Activated naive CD4-positive, alpha-beta T cell treated with anti-CD3 and anti-CD28 coated beads for 36 hours (primary cell): ENCODE measurements around the gene ITGA8. TPM values are rescaled to one million over a fixed set of nuclear protein-coding genes. Genes with fewer than 3 reads are reported as not detected.
"Not testable (repeated sequence)": the region's sequence is repeated elsewhere in the genome, so short reads cannot be mapped to it uniquely, and the experiment has no call there.

Experiments
- CTCF ChIA-PET: fragments of 350-600 bp; sonication (Branson Sonifier 250); formaldehyde crosslinking; loops from one replicate; lab custom pipeline; 2021; ENCODE audit warnings: antibody characterized with exemption; lab: Charles Lee
- DNase-seq: peaks from one replicate; pipeline ENCODE4 v3.0.0-alpha.2; 2020
- H3K27ac Mint-ChIP-seq: one replicate; pipeline ENCODE4 v1.8.0; 2021; ENCODE audit warnings: mild to moderate bottlenecking, mixed read lengths
- H3K27me3 Mint-ChIP-seq: one replicate; pipeline ENCODE4 v1.8.0; 2021; ENCODE audit warnings: low read depth, mixed read lengths
- H3K36me3 Mint-ChIP-seq: one replicate; pipeline ENCODE4 v1.8.0; 2021; ENCODE audit warnings: low read depth, mixed read lengths
- H3K4me1 Mint-ChIP-seq: one replicate; pipeline ENCODE4 v1.8.0; 2021; ENCODE audit warnings: low read depth, mixed read lengths
- H3K4me3 Mint-ChIP-seq: one replicate; pipeline ENCODE4 v1.8.0; 2021; ENCODE audit warnings: mild to moderate bottlenecking, moderate library complexity, mixed read lengths
- H3K9me3 Mint-ChIP-seq: one replicate; pipeline ENCODE4 v1.8.0; 2021; ENCODE audit warnings: mixed read lengths
- intact Hi-C: fragments of 100-400 bp; cut with micrococcal nuclease; formaldehyde crosslinking; loops from one replicate; pipeline ENCODE4 v1.15.1; 2023
- total RNA-seq, 2 experiments: library from RNA; stranded (reverse); gene quantifications; one replicate each; pipeline ENCODE4 v1.2.3, GENCODE V29; 2021

Gene ITGA8
- total RNA-seq, 2 experiments from 2014 or later = not detected

DNA sequence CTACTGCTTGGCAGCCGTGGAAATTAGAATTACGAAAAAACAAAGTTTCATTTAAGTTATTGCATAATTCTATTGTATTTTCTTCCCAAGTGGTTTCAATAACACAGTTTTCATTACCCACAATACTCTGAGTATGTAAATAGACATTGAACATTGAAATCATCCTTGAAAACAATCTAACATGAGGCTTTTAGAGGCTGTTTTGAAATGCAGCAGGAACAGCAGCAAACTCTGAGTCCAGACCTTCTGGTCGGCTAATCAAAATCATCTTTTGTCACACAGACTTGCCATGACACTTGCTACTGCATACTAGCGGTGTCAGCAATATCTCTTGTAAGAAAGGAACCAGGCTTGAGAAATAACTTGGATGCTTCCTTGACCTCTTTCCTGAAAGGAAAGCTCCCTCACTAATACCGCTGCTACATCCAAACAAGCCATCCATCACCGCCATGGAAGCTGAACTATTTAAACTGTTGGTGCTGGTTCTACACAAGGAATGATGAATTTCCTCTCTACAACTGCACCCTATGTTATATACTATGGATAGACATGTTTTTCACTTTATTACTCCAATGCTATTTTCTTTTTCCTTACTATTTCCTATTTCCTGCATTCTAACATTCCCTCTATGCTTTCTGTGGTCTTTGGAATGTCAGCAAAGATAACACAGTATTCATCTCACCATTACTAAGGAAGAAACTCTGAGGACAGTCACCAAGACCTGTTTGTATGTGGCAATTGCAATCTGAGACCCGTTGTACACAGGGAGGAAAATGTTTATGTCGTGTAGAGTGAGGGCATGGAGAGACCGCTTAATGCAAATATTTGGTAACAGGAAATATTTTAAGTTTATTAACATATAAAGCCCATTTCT lies 130.8 kb downstream of the ITGA8 start:
- H3K27ac Mint-ChIP-seq = no peak overlapping the region
- no peak for DNase-seq
- H3K4me1 Mint-ChIP-seq = no peaks in the 10 kb centered on the region
- intact Hi-C loops = loop anchor here (5.0 to 10.0 kb wide), 3 partner anchors 128 to 154 kb away; partner anchors contain the start of gene ITGA8
- no peaks in the 10 kb centered on the region for H3K36me3 Mint-ChIP-seq
- H3K9me3 Mint-ChIP-seq = no peaks in the 10 kb centered on the region
- H3K27me3 Mint-ChIP-seq = peaks cover 6% of the 10 kb centered on the region
- CTCF ChIA-PET = interaction anchor here (1.2 kb wide), 1 partner anchor 137 kb away, joined by 3 read pairs; no protein-coding TSS in a partner anchor
- H3K4me3 Mint-ChIP-seq = no peak overlapping the region

DNA sequence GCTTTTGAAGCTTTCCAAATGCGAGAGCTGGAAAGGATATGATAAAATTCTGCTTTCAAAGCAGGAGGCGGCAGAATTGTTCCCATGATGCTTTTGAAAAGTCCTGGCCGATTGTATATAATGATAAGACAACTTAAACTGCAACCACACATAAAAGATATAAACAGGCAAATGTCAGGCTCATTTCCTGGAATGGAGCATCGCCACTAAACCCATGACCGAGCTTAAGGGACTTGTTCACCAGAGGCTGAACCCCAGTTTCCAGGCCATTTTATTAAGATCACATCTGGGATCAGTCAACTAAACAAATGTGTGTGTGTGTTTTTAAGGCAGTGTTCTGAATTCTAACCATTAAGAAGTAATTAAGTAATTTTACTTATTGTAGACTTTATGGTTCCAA lies 131.6 kb downstream of the ITGA8 start:
- H3K4me3 Mint-ChIP-seq = no peak overlapping the region
- H3K9me3 Mint-ChIP-seq = no peaks in the 10 kb centered on the region
- no peaks in the 10 kb centered on the region for H3K4me1 Mint-ChIP-seq
- CTCF ChIA-PET = interaction anchor here (1.2 kb wide), 1 partner anchor 138 kb away, joined by 3 read pairs; no protein-coding TSS in a partner anchor
- no peaks in the 10 kb centered on the region for H3K36me3 Mint-ChIP-seq
- DNase-seq = no peak
- H3K27me3 Mint-ChIP-seq = peaks cover 6% of the 10 kb centered on the region
- intact Hi-C loops = loop anchor here (5.0 to 10.0 kb wide), 3 partner anchors 129 to 154 kb away; partner anchors contain the start of gene ITGA8
- no peak overlapping the region for H3K27ac Mint-ChIP-seq

DNA sequence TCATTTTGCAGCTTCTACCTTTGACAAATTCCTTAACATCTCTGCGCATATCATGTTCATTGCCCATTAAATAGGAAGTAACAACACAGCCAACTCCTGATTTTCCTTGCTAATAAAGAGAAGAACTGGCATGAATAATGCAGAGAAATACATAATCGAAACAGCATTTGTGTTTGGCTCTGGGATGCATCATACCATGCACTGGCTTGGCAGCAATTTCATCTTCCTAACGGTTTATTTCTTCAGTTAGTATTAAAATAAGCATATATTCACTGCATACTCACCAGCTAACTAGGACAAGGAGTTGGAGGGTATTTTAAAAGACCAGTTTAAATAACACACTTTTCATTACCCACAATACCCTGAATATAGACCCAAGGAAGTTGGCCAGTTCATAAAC lies 132.5 kb downstream of the ITGA8 start:
- intact Hi-C loops = loop anchor here (5.0 to 10.0 kb wide), 3 partner anchors 130 to 155 kb away; partner anchors contain the start of gene ITGA8
- H3K9me3 Mint-ChIP-seq = no peaks in the 10 kb centered on the region
- no peak for DNase-seq
- peaks cover 6% of the 10 kb centered on the region for H3K27me3 Mint-ChIP-seq
- no peaks in the 10 kb centered on the region for H3K4me1 Mint-ChIP-seq
- no peak overlapping the region for H3K4me3 Mint-ChIP-seq
- no peaks in the 10 kb centered on the region for H3K36me3 Mint-ChIP-seq
- no peak overlapping the region for H3K27ac Mint-ChIP-seq
- CTCF ChIA-PET = interaction anchor here (0.7 kb wide), 1 partner anchor 131 kb away, joined by 3 read pairs; no protein-coding TSS in a partner anchor

GRCh38 chr10:15585303-15585715 lies 134.4 kb downstream of the ITGA8 start:
- Mint-ChIP-seq H3K27ac (no peak overlapping the region), H3K9me3 (peaks cover 3% of the 10 kb centered on the region), H3K27me3 (peaks cover 9% of the 10 kb centered on the region), H3K4me1 (no peaks in the 10 kb centered on the region), H3K4me3 (no peak overlapping the region), H3K36me3 (no peaks in the 10 kb centered on the region)
- CTCF ChIA-PET = interaction anchor here (1.0 to 1.7 kb wide), 4 partner anchors 9 to 61 kb away, joined by 3 to 5 read pairs (median 4); no protein-coding TSS in a partner anchor
- DNase-seq = peak; percentile 64
- intact Hi-C loops = loop anchor here (1.0 to 10.0 kb wide), 4 partner anchors 132 to 239 kb away; partner anchors contain the start of gene ITGA8

- DNase-seq, H3K4me3 Mint-ChIP-seq, H3K36me3 Mint-ChIP-seq, H3K9me3 Mint-ChIP-seq, H3K4me1 Mint-ChIP-seq, H3K27ac Mint-ChIP-seq, CTCF ChIA-PET, H3K27me3 Mint-ChIP-seq: not testable (repeated sequence)
- intact Hi-C loops = loop anchor here (10.0 kb wide), 1 partner anchor 148 kb away; no protein-coding TSS in a partner anchor
Measured at GRCh38 chr10:15582972-15583371, 136.8 kb downstream of the ITGA8 start.

- H3K36me3 Mint-ChIP-seq = no peaks in the 10 kb centered on the region
- intact Hi-C loops = loop anchor here (10.0 kb wide), 1 partner anchor 145 kb away; no protein-coding TSS in a partner anchor
- H3K27me3 Mint-ChIP-seq = peaks cover 10% of the 10 kb centered on the region
- no peak for DNase-seq
- no peak overlapping the region for H3K27ac Mint-ChIP-seq
- CTCF ChIA-PET = interaction anchor here (0.6 kb wide), 1 partner anchor 96 kb away, joined by 3 read pairs; no protein-coding TSS in a partner anchor
- H3K4me3 Mint-ChIP-seq = no peak overlapping the region
- no peaks in the 10 kb centered on the region for H3K4me1 Mint-ChIP-seq
- H3K9me3 Mint-ChIP-seq = peaks cover 3% of the 10 kb centered on the region
Measured at GRCh38 chr10:15579605-15580004, 140.1 kb downstream of the ITGA8 start.

DNA sequence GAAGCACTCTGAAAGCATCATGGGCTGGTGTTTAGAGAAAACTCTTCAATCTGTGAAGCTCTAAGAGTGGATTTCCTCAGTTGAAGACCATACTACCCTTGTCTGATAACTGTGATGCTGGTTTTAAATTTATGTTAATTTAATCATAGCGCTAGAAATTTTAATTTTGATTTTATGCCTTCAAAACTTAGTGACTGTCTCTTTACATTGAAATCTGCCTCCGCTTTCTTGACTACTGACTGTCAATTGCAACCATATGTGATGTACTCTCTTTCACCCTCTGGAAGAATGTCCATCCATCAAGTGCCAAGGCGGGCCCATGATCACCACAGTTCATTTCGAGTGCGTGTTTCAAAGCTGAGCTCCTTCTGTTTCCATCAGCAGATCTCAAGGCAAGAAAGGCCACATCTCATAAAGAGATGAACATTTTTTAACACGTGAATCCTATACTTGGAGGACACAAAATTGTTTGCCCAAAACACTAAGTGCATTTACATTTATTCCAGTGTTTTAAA lies 147.1 kb downstream of the ITGA8 start:
- Mint-ChIP-seq H3K9me3 (no peaks in the 10 kb centered on the region), H3K4me1 (no peaks in the 10 kb centered on the region), H3K27me3 (peaks cover 7% of the 10 kb centered on the region), H3K36me3 (no peaks in the 10 kb centered on the region), H3K27ac (no peak overlapping the region), H3K4me3 (no peak overlapping the region)
- DNase-seq = no peak
- CTCF ChIA-PET = interaction anchor here (1.2 kb wide), 2 partner anchors 13 to 31 kb away, joined by 4 to 5 read pairs; no protein-coding TSS in a partner anchor
- intact Hi-C loops = no loop called here

GRCh38 chr10:15571575-15571974 lies 148.1 kb downstream of the ITGA8 start:
- Mint-ChIP-seq H3K36me3 (no peaks in the 10 kb centered on the region), H3K9me3 (no peaks in the 10 kb centered on the region), H3K27me3 (peaks cover 3% of the 10 kb centered on the region), H3K27ac (no peak overlapping the region), H3K4me1 (no peaks in the 10 kb centered on the region), H3K4me3 (no peak overlapping the region)
- intact Hi-C loops = no loop called here
- CTCF ChIA-PET = no interaction called here
- DNase-seq = no peak

GRCh38 chr10:15570738-15571339 lies 148.9 kb downstream of the ITGA8 start:
- intact Hi-C loops = no loop called here
- Mint-ChIP-seq H3K27ac (no peak overlapping the region), H3K9me3 (no peaks in the 10 kb centered on the region), H3K36me3 (no peaks in the 10 kb centered on the region), H3K27me3 (peaks cover 3% of the 10 kb centered on the region), H3K4me3 (no peak overlapping the region), H3K4me1 (no peaks in the 10 kb centered on the region)
- CTCF ChIA-PET = no interaction called here
- no peak for DNase-seq

DNA sequence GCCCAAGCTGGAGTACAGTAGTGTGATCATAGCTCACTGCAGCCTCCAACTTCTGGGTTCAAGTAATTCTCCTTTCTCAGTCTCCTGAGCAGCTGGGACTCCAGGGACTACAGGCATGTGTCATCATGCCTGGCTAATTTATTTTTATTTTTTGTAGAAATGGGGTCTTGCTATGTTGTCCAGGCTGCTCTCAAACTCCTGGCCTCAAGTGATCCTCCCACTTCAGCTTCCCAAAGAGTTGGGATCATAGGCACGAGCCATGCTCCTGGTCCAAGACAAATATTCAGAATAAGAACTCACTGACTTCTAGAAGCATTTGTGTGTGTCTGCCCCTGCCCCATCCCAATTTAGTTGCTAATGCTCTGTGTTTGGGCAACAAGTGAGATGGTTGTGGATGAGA lies 151.8 kb downstream of the ITGA8 start:
- DNase-seq = no peak
- H3K4me1 Mint-ChIP-seq = no peaks in the 10 kb centered on the region
- no peak overlapping the region for H3K4me3 Mint-ChIP-seq
- peaks cover 3% of the 10 kb centered on the region for H3K27me3 Mint-ChIP-seq
- H3K27ac Mint-ChIP-seq = no peak overlapping the region
- no peaks in the 10 kb centered on the region for H3K9me3 Mint-ChIP-seq
- intact Hi-C loops = no loop called here
- H3K36me3 Mint-ChIP-seq = no peaks in the 10 kb centered on the region
- CTCF ChIA-PET = no interaction called here

DNA sequence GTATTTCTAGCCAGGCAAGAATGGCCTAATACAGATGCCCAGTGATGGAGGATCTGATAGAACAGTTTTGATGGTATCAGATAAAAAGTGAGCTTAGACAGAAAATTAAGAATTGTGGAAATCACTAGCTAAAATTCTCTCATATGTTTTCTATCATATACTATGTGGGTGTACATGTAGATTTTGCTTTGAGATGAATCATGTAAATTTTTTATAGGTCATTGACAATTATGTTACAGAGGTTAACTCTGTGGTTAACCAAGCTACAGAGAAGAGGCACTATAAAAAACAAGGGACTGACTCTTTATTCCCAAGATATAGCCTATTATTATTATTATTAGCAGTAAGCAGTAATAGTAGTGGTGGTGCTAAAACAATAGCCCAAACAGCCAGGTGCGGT lies 156.5 kb downstream of the ITGA8 start:
- DNase-seq = no peak
- Mint-ChIP-seq H3K4me1 (no peaks in the 10 kb centered on the region), H3K27me3 (peaks cover 16% of the 10 kb centered on the region), H3K36me3 (no peaks in the 10 kb centered on the region), H3K9me3 (no peaks in the 10 kb centered on the region), H3K4me3 (no peak overlapping the region), H3K27ac (no peak overlapping the region)
- CTCF ChIA-PET = no interaction called here
- intact Hi-C loops = no loop called here

DNA sequence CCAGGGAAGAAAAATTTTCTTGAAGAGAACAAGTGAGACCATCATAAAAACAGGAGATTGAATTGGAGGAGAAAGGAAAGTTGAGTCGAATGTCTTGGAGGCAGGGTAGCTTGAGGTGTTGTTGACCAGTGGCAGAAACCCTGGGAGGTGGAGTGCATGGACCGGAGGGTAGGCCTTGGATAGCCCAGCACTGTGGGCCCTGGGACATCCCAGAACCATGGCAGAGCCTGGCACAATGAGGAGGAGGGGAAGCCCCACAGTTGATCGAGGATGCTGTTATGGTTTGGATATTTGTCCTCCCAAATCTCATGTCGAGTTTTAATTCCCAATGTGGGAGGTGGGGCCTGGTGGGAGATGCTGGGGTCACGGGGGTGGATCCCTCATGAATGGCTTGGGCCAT lies 157.1 kb downstream of the ITGA8 start:
- intact Hi-C loops = no loop called here
- Mint-ChIP-seq H3K27me3 (peaks cover 18% of the 10 kb centered on the region), H3K4me3 (no peak overlapping the region), H3K4me1 (no peaks in the 10 kb centered on the region), H3K9me3 (no peaks in the 10 kb centered on the region), H3K27ac (no peak overlapping the region), H3K36me3 (no peaks in the 10 kb centered on the region)
- CTCF ChIA-PET = no interaction called here
- no peak for DNase-seq
